Measurements from ENCODE around the gene NUMB. TPM values are rescaled to one million over a fixed set of nuclear protein-coding genes. Genes with fewer than 3 reads are reported as not detected.

Gene NUMB
- total RNA-seq, 1 experiment from 2014 or later = 42.0 TPM

DNA sequence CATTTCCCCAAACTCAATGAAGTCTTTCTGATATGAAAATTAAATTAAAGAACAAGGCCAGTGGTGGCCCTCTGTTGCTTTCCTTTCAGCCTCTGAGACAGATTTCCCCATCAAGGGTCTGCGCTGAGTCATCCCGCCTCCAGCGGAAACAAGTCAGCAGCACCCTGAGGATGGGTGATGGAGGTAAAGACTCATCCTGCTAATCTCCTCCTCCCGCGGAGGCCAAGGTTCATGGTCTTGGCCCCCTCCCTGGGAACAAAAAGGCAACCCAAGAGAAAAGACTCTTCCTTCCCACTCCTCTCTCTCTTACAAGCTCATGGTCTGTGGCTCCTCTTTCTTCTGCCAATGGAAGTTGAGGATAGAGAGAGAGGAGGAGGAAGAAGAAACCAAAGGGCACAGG lies 9.0 kb upstream of the NUMB start:
- ATAC-seq (no peak), DNase-seq (ENCODE audit: low spot score) (no peak)
- TF ChIP-seq, protein P1, sequence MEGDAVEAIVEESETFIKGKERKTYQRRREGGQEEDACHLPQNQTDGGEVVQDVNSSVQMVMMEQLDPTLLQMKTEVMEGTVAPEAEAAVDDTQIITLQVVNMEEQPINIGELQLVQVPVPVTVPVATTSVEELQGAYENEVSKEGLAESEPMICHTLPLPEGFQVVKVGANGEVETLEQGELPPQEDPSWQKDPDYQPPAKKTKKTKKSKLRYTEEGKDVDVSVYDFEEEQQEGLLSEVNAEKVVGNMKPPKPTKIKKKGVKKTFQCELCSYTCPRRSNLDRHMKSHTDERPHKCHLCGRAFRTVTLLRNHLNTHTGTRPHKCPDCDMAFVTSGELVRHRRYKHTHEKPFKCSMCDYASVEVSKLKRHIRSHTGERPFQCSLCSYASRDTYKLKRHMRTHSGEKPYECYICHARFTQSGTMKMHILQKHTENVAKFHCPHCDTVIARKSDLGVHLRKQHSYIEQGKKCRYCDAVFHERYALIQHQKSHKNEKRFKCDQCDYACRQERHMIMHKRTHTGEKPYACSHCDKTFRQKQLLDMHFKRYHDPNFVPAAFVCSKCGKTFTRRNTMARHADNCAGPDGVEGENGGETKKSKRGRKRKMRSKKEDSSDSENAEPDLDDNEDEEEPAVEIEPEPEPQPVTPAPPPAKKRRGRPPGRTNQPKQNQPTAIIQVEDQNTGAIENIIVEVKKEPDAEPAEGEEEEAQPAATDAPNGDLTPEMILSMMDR (IDR thresholded peaks at IDR 0.05) = no peak
- no peak for TF ChIP-seq SMAD4 (CRISPR knock-in tag; IDR thresholded peaks at IDR 0.05)
- Mint-ChIP-seq H3K36me3 (no peaks in the 10 kb centered on the region), H3K4me3 (no peak overlapping the region), H3K27me3 (ENCODE audit: low read depth) (no peaks in the 10 kb centered on the region), H3K9me3 (no peaks in the 10 kb centered on the region), H3K27ac (no peak overlapping the region), H3K4me1 (peaks cover 3% of the 10 kb centered on the region)
- ChIA-PET POLR2A (interaction anchor here (0.7 kb wide), 1 partner anchor 156 kb away, joined by 4 read pairs; no protein-coding TSS in a partner anchor), CTCF (interaction anchor here (0.9 to 1.6 kb wide), 4 partner anchors 10 to 235 kb away, joined by 3 to 7 read pairs (median 4); no protein-coding TSS in a partner anchor)

DNA sequence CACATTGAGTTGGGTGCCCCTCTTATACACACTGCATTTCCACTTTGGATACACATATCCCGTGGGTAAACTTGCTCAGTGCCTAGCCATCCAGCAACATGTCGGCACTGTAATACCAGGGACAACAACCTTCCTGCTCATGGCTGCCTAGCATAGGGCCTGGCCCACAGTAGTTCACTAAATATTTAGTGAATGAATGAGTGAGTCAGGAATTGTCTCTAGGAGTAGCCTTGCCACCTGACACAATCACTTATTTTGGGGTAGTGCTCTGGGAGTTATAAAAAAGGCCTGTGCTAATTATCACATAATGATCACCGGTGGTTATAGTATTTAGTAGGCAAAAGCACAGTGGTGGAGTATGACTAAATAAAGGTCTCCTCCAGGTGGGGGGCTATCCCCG lies 8.5 kb upstream of the NUMB start:
- CTCF ChIA-PET = interaction anchor here (1.6 kb wide), 2 partner anchors 172 to 231 kb away, joined by 5 to 7 read pairs; no protein-coding TSS in a partner anchor
- Mint-ChIP-seq H3K36me3 (no peaks in the 10 kb centered on the region), H3K9me3 (no peaks in the 10 kb centered on the region), H3K4me1 (peaks cover 7% of the 10 kb centered on the region), H3K4me3 (no peak overlapping the region), H3K27ac (no peak overlapping the region), H3K27me3 (ENCODE audit: low read depth) (no peaks in the 10 kb centered on the region)
- DNase-seq (ENCODE audit: low spot score) (no peak), ATAC-seq (no peak)
- TF ChIP-seq JAZF1 (CRISPR knock-in tag; IDR thresholded peaks at IDR 0.05) = no peak
- TF ChIP-seq ELF4 (CRISPR knock-in tag; IDR thresholded peaks at IDR 0.05; ENCODE audit: low read depth) = no peak
- TF ChIP-seq NFE2L1 (CRISPR knock-in tag; IDR thresholded peaks at IDR 0.05) = no peak
- no peak for TF ChIP-seq SMAD3 (CRISPR knock-in tag; IDR thresholded peaks at IDR 0.05; ENCODE audit: borderline replicate concordance)
- POLR2A ChIA-PET = interaction anchor here (0.6 to 0.7 kb wide), 2 partner anchors 110 to 156 kb away, joined by 3 to 4 read pairs; no protein-coding TSS in a partner anchor

DNA sequence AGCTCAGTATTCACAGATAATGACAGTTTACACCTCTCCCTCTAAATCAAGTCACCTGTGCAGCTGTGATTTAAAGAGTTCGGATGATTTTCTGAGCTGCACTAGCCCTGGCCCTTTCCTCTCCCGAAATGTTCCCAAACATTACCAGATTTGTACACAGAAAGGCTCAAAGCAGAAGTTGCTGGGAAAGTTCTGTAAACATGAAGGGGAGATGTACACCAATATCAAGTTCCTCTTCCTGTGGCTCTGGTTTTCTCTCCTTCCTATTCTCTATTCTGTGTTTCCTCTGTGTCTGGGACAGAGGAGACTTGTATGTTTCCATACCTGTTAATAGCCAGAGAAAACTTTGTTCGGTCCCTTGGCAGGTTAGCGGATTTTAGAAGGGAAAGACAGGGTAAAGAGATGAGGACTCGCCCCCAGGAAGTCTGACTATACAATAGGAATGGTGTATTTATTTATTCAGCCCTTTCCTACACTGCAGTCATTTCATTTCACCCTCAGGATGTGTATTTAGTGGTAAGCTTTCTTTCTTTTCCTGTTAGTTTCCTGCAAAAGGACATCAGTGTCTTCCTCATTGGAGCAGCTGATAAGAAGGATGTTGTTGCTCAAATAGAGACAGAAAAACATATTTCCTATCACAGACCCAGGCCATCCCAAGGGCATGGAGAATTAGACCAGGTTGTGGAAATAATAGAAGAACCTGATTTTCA lies 7.6 kb upstream of the NUMB start:
- POLR2A ChIA-PET = no interaction called here
- CTCF ChIA-PET = interaction anchor here (1.2 kb wide), 1 partner anchor 234 kb away, joined by 3 read pairs; no protein-coding TSS in a partner anchor
- no peaks in the 10 kb centered on the region for H3K27me3 Mint-ChIP-seq (ENCODE audit: low read depth)
- no peaks in the 10 kb centered on the region for H3K36me3 Mint-ChIP-seq
- H3K4me1 Mint-ChIP-seq = peaks cover 12% of the 10 kb centered on the region
- no peak overlapping the region for H3K4me3 Mint-ChIP-seq
- ATAC-seq (no peak), DNase-seq (ENCODE audit: low spot score) (no peak)
- H3K9me3 Mint-ChIP-seq = no peaks in the 10 kb centered on the region
- TF ChIP-seq RORB (CRISPR knock-in tag; IDR thresholded peaks at IDR 0.05) (no peak), CREB1 (CRISPR knock-in tag; IDR thresholded peaks at IDR 0.05) (no peak)
- TF ChIP-seq, protein P2, sequence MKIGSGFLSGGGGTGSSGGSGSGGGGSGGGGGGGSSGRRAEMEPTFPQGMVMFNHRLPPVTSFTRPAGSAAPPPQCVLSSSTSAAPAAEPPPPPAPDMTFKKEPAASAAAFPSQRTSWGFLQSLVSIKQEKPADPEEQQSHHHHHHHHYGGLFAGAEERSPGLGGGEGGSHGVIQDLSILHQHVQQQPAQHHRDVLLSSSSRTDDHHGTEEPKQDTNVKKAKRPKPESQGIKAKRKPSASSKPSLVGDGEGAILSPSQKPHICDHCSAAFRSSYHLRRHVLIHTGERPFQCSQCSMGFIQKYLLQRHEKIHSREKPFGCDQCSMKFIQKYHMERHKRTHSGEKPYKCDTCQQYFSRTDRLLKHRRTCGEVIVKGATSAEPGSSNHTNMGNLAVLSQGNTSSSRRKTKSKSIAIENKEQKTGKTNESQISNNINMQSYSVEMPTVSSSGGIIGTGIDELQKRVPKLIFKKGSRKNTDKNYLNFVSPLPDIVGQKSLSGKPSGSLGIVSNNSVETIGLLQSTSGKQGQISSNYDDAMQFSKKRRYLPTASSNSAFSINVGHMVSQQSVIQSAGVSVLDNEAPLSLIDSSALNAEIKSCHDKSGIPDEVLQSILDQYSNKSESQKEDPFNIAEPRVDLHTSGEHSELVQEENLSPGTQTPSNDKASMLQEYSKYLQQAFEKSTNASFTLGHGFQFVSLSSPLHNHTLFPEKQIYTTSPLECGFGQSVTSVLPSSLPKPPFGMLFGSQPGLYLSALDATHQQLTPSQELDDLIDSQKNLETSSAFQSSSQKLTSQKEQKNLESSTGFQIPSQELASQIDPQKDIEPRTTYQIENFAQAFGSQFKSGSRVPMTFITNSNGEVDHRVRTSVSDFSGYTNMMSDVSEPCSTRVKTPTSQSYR (CRISPR knock-in tag; IDR thresholded peaks at IDR 0.05) = no peak
- no peak overlapping the region for H3K27ac Mint-ChIP-seq

DNA sequence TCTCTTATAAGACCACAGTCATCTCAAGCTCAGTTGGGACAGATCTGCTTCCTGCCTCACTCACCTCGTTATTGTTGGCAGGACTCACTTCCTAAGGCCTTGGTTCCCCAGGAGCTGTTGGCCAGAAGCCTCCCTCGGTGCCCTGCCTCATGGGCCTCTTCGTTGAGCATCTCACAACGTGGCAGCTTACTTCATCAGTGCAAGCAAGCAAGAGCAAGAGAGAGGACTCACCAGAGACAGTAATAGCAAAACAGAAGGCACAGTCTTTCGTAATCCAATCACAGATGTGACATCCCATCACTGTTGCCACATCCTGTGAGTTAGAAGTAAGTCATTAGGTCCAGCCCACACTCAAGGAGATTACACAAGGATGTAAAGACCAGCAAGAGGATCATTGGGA lies 5.1 kb upstream of the NUMB start:
- Mint-ChIP-seq H3K36me3 (no peaks in the 10 kb centered on the region), H3K9me3 (no peaks in the 10 kb centered on the region), H3K27me3 (ENCODE audit: low read depth) (no peaks in the 10 kb centered on the region; the same call in 1 of the 2 replicates), H3K4me3 (no peak overlapping the region), H3K27ac (no peak overlapping the region), H3K4me1 (peaks cover 28% of the 10 kb centered on the region)
- no peak for ATAC-seq
- no peak for DNase-seq (ENCODE audit: low spot score)
- POLR2A ChIA-PET = no interaction called here
- CTCF ChIA-PET = interaction anchor here (1.2 to 4.4 kb wide), 3 partner anchors 168 to 290 kb away, joined by 3 to 17 read pairs (median 5); no protein-coding TSS in a partner anchor
- TF ChIP-seq NR3C1 (CRISPR knock-in tag; conservative IDR thresholded peaks at IDR 0.05; ENCODE audit: low read depth) (no peak), GABPB1 (CRISPR knock-in tag; IDR thresholded peaks at IDR 0.05) (peak; percentile 28; the same call in 1 of the 2 replicates)

Data from WTC11 (cell line).